Colon (tissue), 2 donors: ENCODE measurements around the gene GPATCH8.

Experiments
- FAIRE-seq: peaks from 2 replicates; lab custom pipeline; 2012; peaks lifted over from hg19 to GRCh38; lab: Jason Lieb, UNC
- donor health status: control.
- donor health status: control.

The GPATCH8 gene

DNA sequence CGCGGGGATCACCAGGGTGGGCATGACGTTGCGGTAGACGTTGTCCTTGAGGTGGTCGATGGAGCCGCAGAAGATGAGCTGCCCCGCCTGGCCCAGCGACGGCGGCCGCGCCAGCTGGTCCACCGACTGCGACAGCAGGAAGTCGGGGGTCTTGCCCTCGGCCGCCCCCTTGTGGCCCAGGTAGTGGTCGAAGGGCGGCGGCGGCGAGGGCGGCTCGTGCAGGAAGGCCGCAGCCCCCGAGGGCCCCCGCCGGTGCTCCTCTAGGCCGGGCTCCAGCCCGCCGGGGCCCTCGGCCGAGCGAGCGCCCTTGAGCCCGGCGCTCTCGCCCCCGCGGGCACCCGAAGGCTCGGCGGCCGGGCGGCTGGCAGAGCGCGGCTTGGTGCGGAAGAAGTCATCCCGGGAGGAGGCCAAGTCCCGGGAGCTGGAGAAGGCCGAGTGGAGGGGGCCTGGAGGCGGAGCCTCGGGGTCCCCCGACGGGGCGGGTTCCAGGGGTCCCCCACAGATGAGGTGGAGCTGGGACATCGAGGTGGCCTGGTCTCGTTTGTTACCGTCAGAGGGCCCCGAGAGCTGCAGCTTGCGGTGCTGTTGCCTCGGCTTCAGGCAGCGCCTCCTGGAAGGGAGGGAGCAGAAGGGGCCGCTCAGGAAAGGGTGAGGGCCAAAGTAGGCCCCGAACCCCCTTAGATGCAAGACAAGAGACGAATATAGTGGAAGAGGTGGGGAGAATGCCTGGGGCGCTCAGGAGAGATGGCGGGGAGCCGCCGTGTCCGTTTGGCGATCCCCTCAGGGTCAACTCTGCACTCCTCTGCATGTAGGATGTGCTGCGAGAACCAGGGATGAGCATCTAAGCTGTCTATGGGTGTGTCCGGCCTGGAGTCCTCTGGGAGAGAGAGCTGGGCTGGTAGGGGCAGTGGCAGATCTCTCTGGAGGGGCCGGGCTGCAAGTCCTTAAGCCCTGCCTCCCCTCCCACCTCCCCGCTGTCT is 148.3 kb downstream of the GPATCH8 start:
- no peak for FAIRE-seq

DNA sequence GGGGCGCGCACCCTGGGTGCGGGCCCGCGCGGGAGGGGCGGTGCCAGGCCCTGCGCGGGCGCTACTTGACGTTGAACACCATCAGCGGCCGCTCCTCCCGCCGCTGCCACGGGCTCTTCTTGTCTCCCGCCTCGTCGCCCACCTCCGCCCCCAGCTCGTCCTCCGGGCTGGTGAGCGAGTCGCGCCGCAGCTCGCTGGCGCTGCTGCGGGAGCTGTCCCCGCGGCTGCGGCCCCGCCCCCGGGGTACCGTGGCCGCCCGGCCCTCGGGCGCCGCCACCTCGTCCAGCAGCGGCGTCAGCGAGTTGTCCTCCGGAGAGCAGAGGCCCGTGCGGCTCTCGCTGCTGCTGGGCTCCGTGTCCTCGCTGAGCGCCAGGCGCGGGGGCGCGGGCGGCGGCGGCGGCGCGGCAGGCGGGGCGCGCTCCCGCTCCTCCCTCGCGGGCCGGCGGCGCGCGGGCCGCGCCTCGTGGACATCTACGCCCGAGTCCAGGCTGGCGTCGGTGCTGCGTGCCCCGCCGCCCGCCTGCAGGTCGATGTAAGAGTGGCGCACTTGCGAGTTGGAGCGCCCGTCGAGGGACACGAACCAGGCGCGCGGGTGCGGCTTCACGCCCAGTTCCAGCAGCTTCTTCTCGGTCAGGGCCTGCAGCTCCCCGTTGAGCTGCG is 149.4 kb downstream of the GPATCH8 start:
- no peak for FAIRE-seq

DNA sequence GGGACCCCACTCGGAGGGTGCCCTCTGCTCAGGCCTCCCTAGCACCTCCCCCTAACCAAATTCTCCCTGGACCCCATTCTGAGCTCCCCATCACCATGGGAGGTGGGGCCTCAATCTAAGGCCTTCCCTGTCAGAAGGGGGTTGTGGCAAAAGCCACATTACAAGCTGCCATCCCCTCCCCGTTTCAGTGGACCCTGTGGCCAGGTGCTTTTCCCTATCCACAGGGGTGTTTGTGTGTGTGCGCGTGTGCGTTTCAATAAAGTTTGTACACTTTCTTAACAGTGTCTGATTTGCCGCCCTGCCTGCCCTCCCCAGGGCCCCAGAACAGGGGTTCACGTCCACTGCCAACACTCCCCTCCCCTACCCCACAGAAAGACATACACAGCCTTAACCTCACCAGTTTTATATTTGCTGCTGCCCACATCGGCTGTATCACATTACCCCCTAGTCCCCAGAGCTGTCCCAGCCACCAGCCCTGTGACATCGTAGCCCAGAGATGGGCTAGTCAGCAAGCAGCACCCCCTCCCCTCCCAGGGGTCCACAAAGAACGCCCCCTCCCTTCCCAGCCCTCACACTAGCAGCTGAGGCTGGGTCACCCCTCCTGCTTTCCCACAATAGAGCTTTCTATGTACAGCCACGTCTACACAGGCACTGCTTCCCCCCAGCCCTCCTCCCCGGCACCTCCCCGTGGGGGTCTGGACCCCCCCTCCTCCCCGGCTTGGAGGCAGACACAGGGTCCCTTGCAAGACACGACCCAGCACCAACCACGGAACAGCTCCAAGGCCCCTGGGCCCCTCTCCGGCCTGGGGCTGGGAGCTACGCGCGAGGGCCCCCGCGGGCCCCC is 150.2 kb downstream of the GPATCH8 start:
- no peak for FAIRE-seq

DNA sequence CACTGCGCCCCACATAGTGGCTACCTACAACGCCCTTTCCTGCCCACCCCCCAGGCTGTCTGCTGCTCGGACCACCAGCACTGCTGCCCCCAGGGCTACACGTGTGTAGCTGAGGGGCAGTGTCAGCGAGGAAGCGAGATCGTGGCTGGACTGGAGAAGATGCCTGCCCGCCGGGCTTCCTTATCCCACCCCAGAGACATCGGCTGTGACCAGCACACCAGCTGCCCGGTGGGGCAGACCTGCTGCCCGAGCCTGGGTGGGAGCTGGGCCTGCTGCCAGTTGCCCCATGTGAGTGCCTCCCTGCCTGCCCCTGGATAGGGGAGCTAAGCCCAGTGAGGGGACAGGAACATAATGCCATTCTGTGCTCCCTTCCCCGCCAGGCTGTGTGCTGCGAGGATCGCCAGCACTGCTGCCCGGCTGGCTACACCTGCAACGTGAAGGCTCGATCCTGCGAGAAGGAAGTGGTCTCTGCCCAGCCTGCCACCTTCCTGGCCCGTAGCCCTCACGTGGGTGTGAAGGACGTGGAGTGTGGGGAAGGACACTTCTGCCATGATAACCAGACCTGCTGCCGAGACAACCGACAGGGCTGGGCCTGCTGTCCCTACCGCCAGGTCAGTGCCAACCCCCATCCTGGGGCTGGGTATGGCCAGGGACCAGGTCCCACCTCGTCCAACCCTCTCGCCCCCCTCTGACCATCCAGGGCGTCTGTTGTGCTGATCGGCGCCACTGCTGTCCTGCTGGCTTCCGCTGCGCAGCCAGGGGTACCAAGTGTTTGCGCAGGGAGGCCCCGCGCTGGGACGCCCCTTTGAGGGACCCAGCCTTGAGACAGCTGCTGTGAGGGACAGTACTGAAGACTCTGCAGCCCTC is 151.0 kb downstream of the GPATCH8 start:
- FAIRE-seq, result no peak

DNA sequence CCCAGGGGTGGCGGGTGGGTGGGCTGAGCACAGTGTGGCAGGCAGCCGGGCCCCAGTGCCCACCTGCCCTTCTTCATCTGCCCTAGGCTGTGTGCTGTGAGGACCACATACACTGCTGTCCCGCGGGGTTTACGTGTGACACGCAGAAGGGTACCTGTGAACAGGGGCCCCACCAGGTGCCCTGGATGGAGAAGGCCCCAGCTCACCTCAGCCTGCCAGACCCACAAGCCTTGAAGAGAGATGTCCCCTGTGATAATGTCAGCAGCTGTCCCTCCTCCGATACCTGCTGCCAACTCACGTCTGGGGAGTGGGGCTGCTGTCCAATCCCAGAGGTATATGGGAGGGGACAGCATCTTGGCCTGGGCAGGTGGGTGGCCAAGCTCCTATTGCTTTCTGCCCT is 151.7 kb downstream of the GPATCH8 start:
- FAIRE-seq, result no peak

DNA sequence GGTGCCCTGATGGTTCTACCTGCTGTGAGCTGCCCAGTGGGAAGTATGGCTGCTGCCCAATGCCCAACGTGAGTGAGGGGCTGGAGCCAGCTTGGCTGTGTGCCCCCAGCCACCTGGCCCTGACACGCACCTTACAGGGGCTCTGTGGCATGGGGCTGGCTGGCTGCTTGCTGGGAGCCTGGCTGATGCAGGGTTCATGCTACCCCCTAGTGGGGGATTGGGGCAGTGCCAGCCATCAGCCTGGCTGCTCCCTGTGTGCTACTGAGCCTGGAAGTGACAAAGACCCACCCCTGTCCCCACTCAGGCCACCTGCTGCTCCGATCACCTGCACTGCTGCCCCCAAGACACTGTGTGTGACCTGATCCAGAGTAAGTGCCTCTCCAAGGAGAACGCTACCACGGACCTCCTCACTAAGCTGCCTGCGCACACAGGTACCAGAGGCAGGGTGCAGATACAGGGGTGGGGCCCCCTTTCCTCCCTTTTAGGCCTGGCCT is 152.4 kb downstream of the GPATCH8 start:
- FAIRE-seq, result no peak

DNA sequence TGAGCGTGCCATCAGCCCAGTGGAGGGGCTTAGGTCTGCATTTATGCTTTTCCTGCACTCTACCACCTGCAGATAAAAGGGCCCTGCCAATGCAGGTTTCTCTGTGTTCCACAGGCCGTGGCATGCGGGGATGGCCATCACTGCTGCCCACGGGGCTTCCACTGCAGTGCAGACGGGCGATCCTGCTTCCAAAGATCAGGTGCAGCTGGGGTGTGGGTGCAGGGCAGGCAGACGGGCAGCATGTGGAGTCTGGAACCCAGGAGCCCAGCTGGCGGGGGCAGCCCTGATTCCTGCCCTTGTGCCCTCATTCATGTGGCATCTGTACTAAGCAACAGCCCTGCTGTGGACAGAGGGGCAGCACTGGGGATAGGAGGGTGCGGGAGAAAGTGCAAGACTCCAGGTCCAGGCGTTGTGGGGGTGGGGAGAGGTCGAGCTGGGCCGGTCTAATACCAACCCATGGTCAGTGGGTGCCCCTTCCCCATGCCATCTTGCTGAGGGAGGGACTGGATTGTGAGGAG is 153.6 kb downstream of the GPATCH8 start:
- FAIRE-seq, result no peak

DNA sequence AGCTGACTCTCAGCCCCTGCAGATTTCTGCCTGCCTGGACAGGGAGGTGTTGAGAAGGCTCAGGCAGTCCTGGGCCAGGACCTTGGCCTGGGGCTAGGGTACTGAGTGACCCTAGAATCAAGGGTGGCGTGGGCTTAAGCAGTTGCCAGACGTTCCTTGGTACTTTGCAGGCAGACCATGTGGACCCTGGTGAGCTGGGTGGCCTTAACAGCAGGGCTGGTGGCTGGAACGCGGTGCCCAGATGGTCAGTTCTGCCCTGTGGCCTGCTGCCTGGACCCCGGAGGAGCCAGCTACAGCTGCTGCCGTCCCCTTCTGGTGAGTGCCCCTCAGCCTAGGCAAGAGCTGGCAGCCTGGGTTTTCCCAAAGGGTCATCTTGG is 154.2 kb downstream of the GPATCH8 start:
- FAIRE-seq, result no peak

DNA sequence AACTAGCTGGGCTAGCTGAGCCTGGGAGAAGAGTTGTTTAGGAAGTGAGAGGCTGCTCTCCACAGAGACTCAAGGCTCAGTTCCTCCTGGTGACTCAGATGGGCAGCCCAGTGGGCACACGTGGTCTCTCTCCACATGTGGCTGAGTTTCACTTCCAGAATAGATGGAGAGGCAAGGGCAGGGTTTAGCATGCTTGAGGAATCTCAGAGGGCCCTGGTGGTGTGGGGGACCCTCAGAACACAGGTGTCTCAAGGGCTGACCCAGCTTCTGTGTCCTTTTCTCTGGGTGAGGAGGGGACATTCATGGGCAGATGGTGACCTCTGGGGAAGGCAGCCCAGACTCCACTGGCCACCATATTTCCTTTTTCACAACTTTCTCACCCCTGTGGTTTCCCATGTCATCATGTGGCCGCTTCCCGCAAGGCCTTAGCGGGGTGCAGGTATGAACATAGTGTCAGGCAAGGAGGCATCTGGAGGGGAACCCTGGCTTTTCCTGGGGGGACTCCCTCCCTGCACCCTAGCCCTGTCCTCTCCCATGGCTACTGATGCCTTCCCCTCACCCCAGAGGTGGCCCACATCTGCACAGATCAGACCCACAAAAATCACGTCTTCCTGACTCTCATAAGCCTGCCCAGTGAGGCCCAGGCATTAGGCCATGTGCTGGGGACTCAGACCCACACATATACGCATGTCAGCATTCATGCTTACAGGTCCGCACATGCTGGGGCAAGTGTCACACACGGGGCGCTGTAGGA is 154.8 kb downstream of the GPATCH8 start:
- no peak for FAIRE-seq
